Neural progenitor cell (in vitro differentiated cells): ENCODE data around the gene ALAD. TPM values are rescaled to one million over a fixed set of nuclear protein-coding genes. Genes with fewer than 3 reads are reported as not detected.
"Not testable (repeated sequence)": the region's sequence is repeated elsewhere in the genome, so short reads cannot be mapped to it uniquely, and the experiment has no call there.

Source experiments
- DNase-seq: peaks from one replicate; pipeline ENCODE4 v3.0.0-alpha.2; 2016; ENCODE audit warnings: low spot score
- H2AFZ ChIP-seq: fragments of 200-600 bp; sonication (generic); replicated peaks from 2 replicates; pipeline ENCODE4 v1.6.1; 2016; ENCODE audit warnings: antibody characterized with exemption
- H3F3A ChIP-seq: fragments of 200-600 bp; sonication (generic); 2 replicates; pipeline ENCODE4 v1.6.1; 2016; ENCODE audit warnings: antibody characterized with exemption, low read depth
- H3K27ac ChIP-seq: fragments of 200-600 bp; sonication (generic); 2 replicates; pipeline ENCODE4 v1.5.1; 2016; ENCODE audit warnings: mild to moderate bottlenecking
- H3K27me3 ChIP-seq: fragments of 200-600 bp; sonication (generic); 2 replicates; pipeline ENCODE4 v1.6.1; 2016; ENCODE audit warnings: mild to moderate bottlenecking, moderate library complexity
- H3K36me3 ChIP-seq: fragments of 200-600 bp; sonication (generic); 2 replicates; pipeline ENCODE4 v1.5.1; 2016
- H3K4me1 ChIP-seq: fragments of 200-600 bp; sonication (generic); 2 replicates; pipeline ENCODE4 v1.6.1; 2016; ENCODE audit warnings: mixed run types
- H3K4me2 ChIP-seq: fragments of 200-600 bp; sonication (generic); 2 replicates; pipeline ENCODE4 v1.6.1; 2016
- H3K4me3 ChIP-seq: fragments of 200-600 bp; sonication (generic); 2 replicates; pipeline ENCODE4 v1.5.1; 2016
- H3K79me2 ChIP-seq: fragments of 200-600 bp; sonication (generic); 2 replicates; pipeline ENCODE4 v1.6.1; 2016; ENCODE audit warnings: low read depth
- H3K9ac ChIP-seq: fragments of 200-600 bp; sonication (generic); 2 replicates; pipeline ENCODE4 v1.6.1; 2016
- H3K9me3 ChIP-seq: fragments of 200-600 bp; sonication (generic); 2 replicates; pipeline ENCODE4 v1.5.1; 2016; ENCODE audit warnings: low read depth
- H4K20me1 ChIP-seq: fragments of 200-600 bp; sonication (generic); 2 replicates; pipeline ENCODE4 v1.6.1; 2016; ENCODE audit warnings: low read depth
- H3K27ac Mint-ChIP-seq: 3 replicates; pipeline ENCODE4 v1.8.0; 2021; ENCODE audit warnings: mixed read lengths
- H3K27me3 Mint-ChIP-seq: 2 replicates; pipeline ENCODE4 v1.8.0; 2022; ENCODE audit warnings: low read depth, mild to moderate bottlenecking, inconsistent platforms, moderate library complexity, mixed read lengths; ENCODE audit not compliant: insufficient read depth
- H3K36me3 Mint-ChIP-seq: 3 replicates; pipeline ENCODE4 v1.8.0; 2021; ENCODE audit warnings: mixed read lengths
- H3K4me1 Mint-ChIP-seq: 3 replicates; pipeline ENCODE4 v1.8.0; 2021; ENCODE audit warnings: mixed read lengths
- H3K4me3 Mint-ChIP-seq: 3 replicates; pipeline ENCODE4 v1.8.0; 2021; ENCODE audit warnings: mild to moderate bottlenecking, moderate library complexity, mixed read lengths
- H3K9me3 Mint-ChIP-seq: 3 replicates; pipeline ENCODE4 v1.8.0; 2020; ENCODE audit warnings: mixed read lengths
- EZH2 ChIP-seq: fragments of 200-600 bp; sonication (generic); IDR thresholded peaks from 2 replicates; pipeline ENCODE4 v1.6.1; 2017; ENCODE audit warnings: antibody characterized with exemption, mild to moderate bottlenecking, moderate library complexity
- EZH2phosphoT487 ChIP-seq: fragments of 200-600 bp; sonication (generic); IDR thresholded peaks from 2 replicates; pipeline ENCODE4 v1.6.1; 2017; ENCODE audit warnings: antibody characterized with exemption
- total RNA-seq: library from RNA; depleted of rRNA; stranded (reverse); fragments of >200 nt; gene quantifications from 2 replicates; pipeline ENCODE4 v1.2.3, GENCODE V29; 2015; ENCODE audit warnings: low replicate concordance
- TF ChIP-seq, protein P1 (sequence below): fragments of 200-600 bp; sonication (generic); IDR thresholded peaks from 2 replicates; pipeline ENCODE4 v1.5.1; 2017; ENCODE audit warnings: antibody characterized with exemption, mild to moderate bottlenecking

The ALAD gene
- total RNA-seq, 1 donor from 2014 or later, result 17.4 TPM

DNA sequence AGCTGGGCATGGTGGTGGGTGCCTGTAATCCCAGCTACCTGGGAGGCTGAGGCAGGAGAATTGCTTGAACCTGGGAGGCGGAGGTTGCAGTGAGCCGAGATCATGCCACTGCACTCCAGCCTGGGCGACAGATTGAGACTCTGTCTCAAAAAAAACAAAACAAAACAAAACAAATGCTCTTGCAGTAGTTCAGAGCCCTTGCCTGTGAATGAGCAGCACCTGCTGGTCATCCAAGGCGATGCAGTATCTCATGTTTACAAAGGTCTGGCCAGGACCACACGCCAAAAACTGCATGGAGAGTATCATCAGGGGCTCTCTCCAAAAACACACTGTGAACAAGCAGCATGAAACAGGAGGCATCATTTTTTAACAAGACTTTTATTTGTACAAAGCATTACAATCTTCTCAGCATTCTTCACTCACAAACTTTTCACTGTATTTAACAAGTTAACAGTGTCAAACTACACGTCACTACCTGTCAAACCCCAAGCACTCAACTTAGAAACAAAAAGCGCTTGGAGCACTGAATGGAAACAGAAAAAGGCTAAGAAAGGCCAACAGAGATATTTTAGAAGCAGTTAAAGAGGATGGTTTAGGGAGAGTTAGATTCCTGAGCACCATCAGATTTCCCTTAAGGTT, 5.9 kb upstream of the ALAD start:
- H4K20me1 ChIP-seq, H3K4me3 ChIP-seq, H3K27me3 ChIP-seq, H3K4me2 ChIP-seq, H3K9me3 ChIP-seq, H3K9me3 Mint-ChIP-seq, H3K9ac ChIP-seq, H3K27ac ChIP-seq, H3K36me3 ChIP-seq, H3K27me3 Mint-ChIP-seq, H2AFZ ChIP-seq: not testable (repeated sequence)
- peaks cover 40% of the 10 kb centered on the region for H3F3A ChIP-seq
- Mint-ChIP-seq H3K4me3 (peak overlapping the region; percentile 66), H3K36me3 (peaks cover 12% of the 10 kb centered on the region), H3K27ac (peak overlapping the region; percentile 39), H3K4me1 (peaks cover 16% of the 10 kb centered on the region)
- TF ChIP-seq, protein P1, sequence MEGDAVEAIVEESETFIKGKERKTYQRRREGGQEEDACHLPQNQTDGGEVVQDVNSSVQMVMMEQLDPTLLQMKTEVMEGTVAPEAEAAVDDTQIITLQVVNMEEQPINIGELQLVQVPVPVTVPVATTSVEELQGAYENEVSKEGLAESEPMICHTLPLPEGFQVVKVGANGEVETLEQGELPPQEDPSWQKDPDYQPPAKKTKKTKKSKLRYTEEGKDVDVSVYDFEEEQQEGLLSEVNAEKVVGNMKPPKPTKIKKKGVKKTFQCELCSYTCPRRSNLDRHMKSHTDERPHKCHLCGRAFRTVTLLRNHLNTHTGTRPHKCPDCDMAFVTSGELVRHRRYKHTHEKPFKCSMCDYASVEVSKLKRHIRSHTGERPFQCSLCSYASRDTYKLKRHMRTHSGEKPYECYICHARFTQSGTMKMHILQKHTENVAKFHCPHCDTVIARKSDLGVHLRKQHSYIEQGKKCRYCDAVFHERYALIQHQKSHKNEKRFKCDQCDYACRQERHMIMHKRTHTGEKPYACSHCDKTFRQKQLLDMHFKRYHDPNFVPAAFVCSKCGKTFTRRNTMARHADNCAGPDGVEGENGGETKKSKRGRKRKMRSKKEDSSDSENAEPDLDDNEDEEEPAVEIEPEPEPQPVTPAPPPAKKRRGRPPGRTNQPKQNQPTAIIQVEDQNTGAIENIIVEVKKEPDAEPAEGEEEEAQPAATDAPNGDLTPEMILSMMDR, result peak; percentile 69
- peaks cover 20% of the 10 kb centered on the region for H3K79me2 ChIP-seq
- peaks cover 11% of the 10 kb centered on the region for H3K4me1 ChIP-seq
- peak; percentile 83 for DNase-seq

GRCh38 chr9:113406353-113406752, 5.3 kb upstream of the ALAD start:
- not testable (repeated sequence) for H3K27ac ChIP-seq, H3K9me3 Mint-ChIP-seq, H2AFZ ChIP-seq, DNase-seq, H3K4me3 ChIP-seq, H3K4me2 ChIP-seq, H3K9ac ChIP-seq, H3K4me1 ChIP-seq, H3K27me3 ChIP-seq, H3K36me3 ChIP-seq, H3K9me3 ChIP-seq, H3K4me3 Mint-ChIP-seq, H3K27ac Mint-ChIP-seq, H3K27me3 Mint-ChIP-seq, H4K20me1 ChIP-seq
- Histone ChIP-seq H3K79me2 (peaks cover 20% of the 10 kb centered on the region), H3F3A (peaks cover 46% of the 10 kb centered on the region)
- peaks cover 20% of the 10 kb centered on the region for H3K4me1 Mint-ChIP-seq
- H3K36me3 Mint-ChIP-seq, result peaks cover 12% of the 10 kb centered on the region

GRCh38 chr9:113403646-113404045, 2.6 kb upstream of the ALAD start:
- H2AFZ ChIP-seq, result no peak overlapping the region
- H4K20me1 ChIP-seq, result peaks cover 6% of the 10 kb centered on the region
- peaks cover 6% of the 10 kb centered on the region for H3K36me3 ChIP-seq
- no peak overlapping the region for H3K4me2 ChIP-seq
- H3K4me3 ChIP-seq, result no peak overlapping the region
- H3F3A ChIP-seq, result peaks cover 23% of the 10 kb centered on the region
- Mint-ChIP-seq H3K27ac (peak overlapping the region; percentile 74), H3K9me3 (no peaks in the 10 kb centered on the region), H3K27me3 (no peaks in the 10 kb centered on the region), H3K4me1 (peaks cover 22% of the 10 kb centered on the region), H3K4me3 (no peak overlapping the region), H3K36me3 (peaks cover 8% of the 10 kb centered on the region)
- H3K4me1 ChIP-seq, result peaks cover under 1% of the 10 kb centered on the region
- no peaks in the 10 kb centered on the region for H3K27me3 ChIP-seq
- no peak for TF ChIP-seq EZH2phosphoT487
- TF ChIP-seq, protein P1, result no peak
- TF ChIP-seq EZH2, result no peak
- no peaks in the 10 kb centered on the region for H3K9me3 ChIP-seq
- peaks cover 17% of the 10 kb centered on the region for H3K79me2 ChIP-seq
- DNase-seq, result no peak
- H3K9ac ChIP-seq, result no peak overlapping the region
- H3K27ac ChIP-seq, result no peak overlapping the region

DNA sequence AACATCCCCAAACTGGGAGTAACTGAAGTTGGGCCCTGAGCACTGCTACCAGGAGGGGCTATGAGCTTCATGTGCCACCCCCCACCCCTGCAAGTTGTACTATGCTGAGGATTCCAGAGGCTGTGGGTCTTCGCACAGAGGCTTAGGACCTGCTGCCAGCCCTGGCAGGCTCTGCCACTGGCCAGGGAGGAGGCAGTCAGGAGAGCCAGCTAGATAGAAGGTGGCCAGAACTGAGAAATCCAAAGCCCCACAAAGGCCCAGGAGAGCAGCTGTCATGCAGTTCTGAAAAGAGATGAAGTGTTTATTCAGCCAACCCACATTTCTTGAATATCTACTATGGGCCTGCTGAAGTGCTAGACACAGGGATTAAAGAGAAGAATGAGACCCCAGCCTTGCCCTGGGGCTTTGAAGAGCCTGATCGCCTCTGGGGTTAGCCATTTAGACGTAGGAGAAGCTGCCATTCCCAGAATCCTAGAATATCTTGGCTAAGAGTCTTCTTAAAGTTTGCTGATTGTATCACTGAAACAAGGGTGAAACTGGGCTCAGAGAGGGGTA, 1.4 kb downstream of the ALAD start:
- H3K27ac Mint-ChIP-seq, result no peak overlapping the region
- Histone ChIP-seq H3K79me2 (peaks cover 13% of the 10 kb centered on the region), H3K27ac (no peak overlapping the region), H2AFZ (no peak overlapping the region), H3K4me2 (peak overlapping the region; percentile 78), H3K4me1 (peaks cover 9% of the 10 kb centered on the region), H4K20me1 (peaks cover 6% of the 10 kb centered on the region), H3K9me3 (no peaks in the 10 kb centered on the region), H3K9ac (no peak overlapping the region), H3F3A (peaks cover 6% of the 10 kb centered on the region), H3K4me3 (peak overlapping the region; percentile 72), H3K27me3 (no peaks in the 10 kb centered on the region), H3K36me3 (no peaks in the 10 kb centered on the region)
- H3K36me3 Mint-ChIP-seq, result no peaks in the 10 kb centered on the region
- peak overlapping the region; percentile 94 for H3K4me3 Mint-ChIP-seq
- TF ChIP-seq EZH2phosphoT487 (no peak), EZH2 (no peak)
- TF ChIP-seq, protein P1, result no peak
- no peaks in the 10 kb centered on the region for H3K27me3 Mint-ChIP-seq
- H3K4me1 Mint-ChIP-seq, result peaks cover 15% of the 10 kb centered on the region
- no peak for DNase-seq
- H3K9me3 Mint-ChIP-seq, result no peaks in the 10 kb centered on the region
